Hepatocyte (in vitro differentiated cells): ENCODE results near the gene LASP1NB.

Experiments
- DNase-seq: peaks from one replicate; pipeline ENCODE4 v3.0.0-alpha.2; 2016; ENCODE audit warnings: low spot score
- H2AFZ ChIP-seq: fragments of 200-600 bp; sonication (generic); 2 replicates; pipeline ENCODE4 v1.6.0; 2016; ENCODE audit warnings: antibody characterized with exemption, mild to moderate bottlenecking
- H3K27ac ChIP-seq: fragments of 200-600 bp; sonication (generic); 2 replicates; pipeline ENCODE4 v1.5.1; 2016; ENCODE audit warnings: mild to moderate bottlenecking
- H3K27me3 ChIP-seq: fragments of 200-600 bp; sonication (generic); 2 replicates; pipeline ENCODE4 v1.6.1; 2016
- H3K36me3 ChIP-seq: fragments of 200-600 bp; sonication (generic); replicated peaks from 2 replicates; pipeline ENCODE4 v1.5.1; 2016; ENCODE audit warnings: low read depth; ENCODE audit not compliant: insufficient read depth
- H3K4me1 ChIP-seq: fragments of 200-600 bp; sonication (generic); 2 replicates; pipeline ENCODE4 v1.5.1; 2016; ENCODE audit warnings: mild to moderate bottlenecking, moderate library complexity; ENCODE audit not compliant: insufficient read depth
- H3K4me2 ChIP-seq: fragments of 200-600 bp; sonication (generic); 2 replicates; pipeline ENCODE4 v1.6.0; 2016
- H3K4me3 ChIP-seq: fragments of 200-600 bp; sonication (generic); 2 replicates; pipeline ENCODE4 v1.5.1; 2016; ENCODE audit warnings: mild to moderate bottlenecking
- H3K79me2 ChIP-seq: fragments of 200-600 bp; sonication (generic); 2 replicates; pipeline ENCODE4 v1.6.0; 2017; ENCODE audit warnings: mild to moderate bottlenecking
- H3K9me2 ChIP-seq: fragments of 200-600 bp; sonication (generic); replicated peaks from 2 replicates; pipeline ENCODE4 v1.6.0; 2017; ENCODE audit warnings: mild to moderate bottlenecking; ENCODE audit not compliant: insufficient read depth
- H3K9me3 ChIP-seq: fragments of 200-600 bp; sonication (generic); 2 replicates; pipeline ENCODE4 v1.5.1; 2016; ENCODE audit warnings: low read depth, mild to moderate bottlenecking
- H4K20me1 ChIP-seq: fragments of 200-600 bp; sonication (generic); 2 replicates; pipeline ENCODE4 v1.6.0; 2016; ENCODE audit warnings: mild to moderate bottlenecking; ENCODE audit not compliant: insufficient read depth, poor library complexity, severe bottlenecking
- EZH2 ChIP-seq: fragments of 200-600 bp; sonication (generic); IDR thresholded peaks from 2 replicates; pipeline ENCODE4 v1.6.1; 2016; ENCODE audit warnings: antibody characterized with exemption, mild to moderate bottlenecking, borderline replicate concordance
- EZH2phosphoT487 ChIP-seq: fragments of 200-600 bp; sonication (generic); IDR thresholded peaks from one replicate; pipeline ENCODE4 v1.6.1; 2018; ENCODE audit warnings: antibody characterized with exemption, mild to moderate bottlenecking, low read depth, moderate library complexity; ENCODE audit not compliant: unreplicated experiment, severe bottlenecking
- WGBS: methylation state at CpG from one replicate; pipeline ENCODE4 v1.1.6; 2016; ENCODE audit warnings: low lambda C conversion rate; ENCODE audit errors: missing lambda C conversion rate; 5-methylcytosine and 5-hydroxymethylcytosine counted together
- TF ChIP-seq, protein P1 (sequence below): fragments of 200-600 bp; sonication (generic); IDR thresholded peaks from 2 replicates; pipeline ENCODE4 v1.5.1; 2016; ENCODE audit warnings: antibody characterized with exemption, mild to moderate bottlenecking; ENCODE audit not compliant: poor library complexity

The LASP1NB gene

DNA sequence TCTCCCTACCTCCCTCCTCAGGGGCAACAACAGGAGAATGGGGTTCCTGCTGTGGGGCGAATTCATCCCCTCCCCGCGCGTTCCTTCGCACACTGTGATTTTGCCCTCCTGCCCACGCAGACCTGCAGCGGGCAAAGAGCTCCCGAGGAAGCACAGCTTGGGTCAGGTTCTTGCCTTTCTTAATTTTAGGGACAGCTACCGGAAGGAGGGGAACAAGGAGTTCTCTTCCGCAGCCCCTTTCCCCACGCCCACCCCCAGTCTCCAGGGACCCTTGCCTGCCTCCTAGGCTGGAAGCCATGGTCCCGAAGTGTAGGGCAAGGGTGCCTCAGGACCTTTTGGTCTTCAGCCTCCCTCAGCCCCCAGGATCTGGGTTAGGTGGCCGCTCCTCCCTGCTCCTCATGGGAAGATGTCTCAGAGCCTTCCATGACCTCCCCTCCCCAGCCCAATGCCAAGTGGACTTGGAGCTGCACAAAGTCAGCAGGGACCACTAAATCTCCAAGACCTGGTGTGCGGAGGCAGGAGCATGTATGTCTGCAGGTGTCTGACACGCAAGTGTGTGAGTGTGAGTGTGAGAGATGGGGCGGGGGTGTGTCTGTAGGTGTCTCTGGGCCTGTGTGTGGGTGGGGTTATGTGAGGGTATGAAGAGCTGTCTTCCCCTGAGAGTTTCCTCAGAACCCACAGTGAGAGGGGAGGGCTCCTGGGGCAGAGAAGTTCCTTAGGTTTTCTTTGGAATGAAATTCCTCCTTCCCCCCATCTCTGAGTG is 5.9 kb upstream of the LASP1NB start:
- no peak overlapping the region for H3K27ac ChIP-seq
- 95% methylated on average over 14 of the region's 16 CpGs for WGBS
- no peaks in the 10 kb centered on the region for H3K27me3 ChIP-seq

DNA sequence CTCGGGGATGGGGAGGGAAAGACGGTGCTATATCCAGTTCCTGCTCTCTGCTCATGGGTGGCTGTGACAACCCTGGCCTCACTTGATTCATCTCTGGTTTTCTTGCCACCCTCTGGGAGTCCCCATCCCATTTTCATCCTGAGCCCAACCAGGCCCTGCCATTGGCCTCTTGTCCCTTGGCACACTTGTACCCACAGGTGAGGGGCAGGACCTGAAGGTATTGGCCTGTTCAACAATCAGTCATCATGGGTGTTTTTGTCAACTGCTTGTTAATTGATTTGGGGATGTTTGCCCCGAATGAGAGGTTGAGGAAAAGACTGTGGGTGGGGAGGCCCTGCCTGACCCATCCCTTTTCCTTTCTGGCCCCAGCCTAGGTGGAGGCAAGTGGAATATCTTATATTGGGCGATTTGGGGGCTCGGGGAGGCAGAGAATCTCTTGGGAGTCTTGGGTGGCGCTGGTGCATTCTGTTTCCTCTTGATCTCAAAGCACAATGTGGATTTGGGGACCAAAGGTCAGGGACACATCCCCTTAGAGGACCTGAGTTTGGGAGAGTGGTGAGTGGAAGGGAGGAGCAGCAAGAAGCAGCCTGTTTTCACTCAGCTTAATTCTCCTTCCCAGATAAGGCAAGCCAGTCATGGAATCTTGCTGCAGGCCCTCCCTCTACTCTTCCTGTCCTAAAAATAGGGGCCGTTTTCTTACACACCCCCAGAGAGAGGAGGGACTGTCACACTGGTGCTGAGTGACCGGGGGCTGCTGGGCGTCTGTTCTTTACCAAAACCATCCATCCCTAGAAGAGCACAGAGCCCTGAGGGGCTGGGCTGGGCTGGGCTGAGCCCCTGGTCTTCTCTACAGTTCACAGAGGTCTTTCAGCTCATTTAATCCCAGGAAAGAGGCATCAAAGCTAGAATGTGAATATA is 4.8 kb upstream of the LASP1NB start:
- no peak overlapping the region for H3K4me2 ChIP-seq
- no peak overlapping the region for H2AFZ ChIP-seq
- TF ChIP-seq EZH2phosphoT487 (no peak), EZH2 (no peak)
- TF ChIP-seq, protein P1, sequence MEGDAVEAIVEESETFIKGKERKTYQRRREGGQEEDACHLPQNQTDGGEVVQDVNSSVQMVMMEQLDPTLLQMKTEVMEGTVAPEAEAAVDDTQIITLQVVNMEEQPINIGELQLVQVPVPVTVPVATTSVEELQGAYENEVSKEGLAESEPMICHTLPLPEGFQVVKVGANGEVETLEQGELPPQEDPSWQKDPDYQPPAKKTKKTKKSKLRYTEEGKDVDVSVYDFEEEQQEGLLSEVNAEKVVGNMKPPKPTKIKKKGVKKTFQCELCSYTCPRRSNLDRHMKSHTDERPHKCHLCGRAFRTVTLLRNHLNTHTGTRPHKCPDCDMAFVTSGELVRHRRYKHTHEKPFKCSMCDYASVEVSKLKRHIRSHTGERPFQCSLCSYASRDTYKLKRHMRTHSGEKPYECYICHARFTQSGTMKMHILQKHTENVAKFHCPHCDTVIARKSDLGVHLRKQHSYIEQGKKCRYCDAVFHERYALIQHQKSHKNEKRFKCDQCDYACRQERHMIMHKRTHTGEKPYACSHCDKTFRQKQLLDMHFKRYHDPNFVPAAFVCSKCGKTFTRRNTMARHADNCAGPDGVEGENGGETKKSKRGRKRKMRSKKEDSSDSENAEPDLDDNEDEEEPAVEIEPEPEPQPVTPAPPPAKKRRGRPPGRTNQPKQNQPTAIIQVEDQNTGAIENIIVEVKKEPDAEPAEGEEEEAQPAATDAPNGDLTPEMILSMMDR = no peak
- no peaks in the 10 kb centered on the region for H3K36me3 ChIP-seq
- no peaks in the 10 kb centered on the region for H3K27me3 ChIP-seq
- H3K27ac ChIP-seq = peak overlapping the region; percentile 20
- no peak for DNase-seq
- no peaks in the 10 kb centered on the region for H3K9me2 ChIP-seq
- no peaks in the 10 kb centered on the region for H3K9me3 ChIP-seq
- H4K20me1 ChIP-seq = peaks cover 6% of the 10 kb centered on the region
- no peak overlapping the region for H3K4me3 ChIP-seq
- H3K4me1 ChIP-seq = no peaks in the 10 kb centered on the region
- H3K79me2 ChIP-seq = peaks cover under 1% of the 10 kb centered on the region
- WGBS = 67% methylated on average over 9 of the region's 9 CpGs

More for the DNA sequence above, 5.9 kb upstream of the LASP1NB start:
- peaks cover 3% of the 10 kb centered on the region for H3K79me2 ChIP-seq
- no peak overlapping the region for H3K4me3 ChIP-seq
- DNase-seq = no peak
- no peaks in the 10 kb centered on the region for H3K36me3 ChIP-seq
- TF ChIP-seq EZH2phosphoT487 (no peak), EZH2 (no peak)
- TF ChIP-seq, protein P1 = no peak
- H3K9me3 ChIP-seq = no peaks in the 10 kb centered on the region
- H4K20me1 ChIP-seq = peaks cover 16% of the 10 kb centered on the region
- peaks cover 6% of the 10 kb centered on the region for H3K4me1 ChIP-seq
- no peak overlapping the region for H2AFZ ChIP-seq
- no peak overlapping the region for H3K4me2 ChIP-seq
- H3K9me2 ChIP-seq = no peaks in the 10 kb centered on the region

- TF ChIP-seq EZH2 (no peak), EZH2phosphoT487 (no peak)
- no peaks in the 10 kb centered on the region for H3K36me3 ChIP-seq
- H3K27ac ChIP-seq = peak overlapping the region; percentile 20
- H3K27me3 ChIP-seq = no peaks in the 10 kb centered on the region
- no peaks in the 10 kb centered on the region for H3K4me1 ChIP-seq
- no peak overlapping the region for H3K4me2 ChIP-seq
- H3K9me2 ChIP-seq = no peaks in the 10 kb centered on the region
- H2AFZ ChIP-seq = no peak overlapping the region
- no peaks in the 10 kb centered on the region for H3K9me3 ChIP-seq
- H4K20me1 ChIP-seq = peaks cover 2% of the 10 kb centered on the region
- no peak overlapping the region for H3K4me3 ChIP-seq
- H3K79me2 ChIP-seq = no peaks in the 10 kb centered on the region
- DNase-seq = no peak
- 86% methylated on average over 13 of the region's 13 CpGs for WGBS
These were observed 3.5 kb upstream of the LASP1NB start for GRCh38 chr17:38921756-38922411.
